Measurements from ENCODE around the gene MS4A4A. TPM values are rescaled to one million over a fixed set of nuclear protein-coding genes. Genes with fewer than 3 reads are reported as not detected.
"Not testable (repeated sequence)": the region's sequence is repeated elsewhere in the genome, so short reads cannot be mapped to it uniquely, and the experiment has no call there.

The MS4A4A gene
- total RNA-seq = not detected

DNA sequence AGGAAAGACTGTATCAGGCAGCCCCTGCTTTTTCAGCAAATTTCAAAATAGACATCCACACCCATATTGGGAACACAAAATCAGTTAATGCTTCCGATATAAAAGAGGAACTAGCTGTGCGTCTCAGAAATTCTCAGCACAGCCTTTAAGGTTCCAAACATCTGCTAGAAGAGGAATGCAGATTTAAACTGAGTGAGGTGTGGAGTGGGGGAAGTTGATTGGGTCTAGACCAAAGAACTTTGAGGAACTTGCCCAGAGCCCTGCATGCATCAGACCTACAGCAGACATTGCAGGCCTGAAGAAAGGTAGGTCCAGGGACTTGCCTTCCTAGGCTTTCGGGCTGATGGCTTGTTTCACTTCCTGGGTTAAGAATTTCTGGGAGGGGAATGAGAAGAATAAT is at the start of gene MS4A4A:
Gene MS4A4A (plus strand): TSS at position 255 of the 400 bp plus-strand sequence. CDS start 10 bp downstream, at position 265.
- DNase-seq = no peak

GRCh38 chr11:60230681-60231080 is 49.8 kb upstream of the MS4A4A start:
- DNase-seq = no peak

DNA sequence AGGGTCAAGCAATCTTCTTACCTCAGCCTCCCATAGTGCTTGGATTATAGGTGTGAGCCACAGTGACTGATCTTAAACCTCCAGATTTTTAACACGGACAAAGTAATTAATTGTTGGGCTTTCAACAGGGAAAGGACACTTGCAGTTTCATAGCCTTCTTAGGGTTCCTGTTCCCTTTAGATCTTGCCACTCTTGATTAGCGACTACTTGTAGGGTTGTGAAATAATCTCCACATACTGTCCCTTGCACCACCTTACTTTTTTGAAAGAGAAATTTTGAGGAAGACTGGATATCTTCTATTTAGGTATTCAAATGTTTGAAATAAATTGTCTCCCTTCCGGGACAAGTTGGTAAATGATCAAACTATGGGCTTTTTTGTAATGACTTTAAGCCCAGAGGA is 45.1 kb upstream of the MS4A4A start:
- DNase-seq = no peak

DNA sequence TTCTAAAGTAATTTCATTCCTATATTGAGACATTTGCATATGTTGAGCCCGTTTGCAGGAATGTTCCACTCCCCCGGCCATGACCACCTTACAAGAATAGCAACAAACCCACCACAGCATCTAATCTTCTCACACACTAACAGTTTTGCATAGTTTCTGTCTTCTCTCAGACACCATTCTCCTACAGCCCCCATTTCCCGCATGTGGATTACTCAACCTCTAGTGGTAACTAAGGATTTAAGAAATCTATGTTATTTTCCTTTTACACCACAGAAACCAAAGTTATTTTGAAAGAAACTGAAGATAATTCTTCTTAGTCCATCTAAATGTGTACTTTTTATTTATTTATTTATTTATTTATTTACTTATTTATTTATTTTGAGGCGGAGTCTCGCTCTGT is 39.8 kb upstream of the MS4A4A start:
- DNase-seq = no peak

- no peak for DNase-seq
Observed at GRCh38 chr11:60241786-60242185, 38.7 kb upstream of the MS4A4A start.

DNA sequence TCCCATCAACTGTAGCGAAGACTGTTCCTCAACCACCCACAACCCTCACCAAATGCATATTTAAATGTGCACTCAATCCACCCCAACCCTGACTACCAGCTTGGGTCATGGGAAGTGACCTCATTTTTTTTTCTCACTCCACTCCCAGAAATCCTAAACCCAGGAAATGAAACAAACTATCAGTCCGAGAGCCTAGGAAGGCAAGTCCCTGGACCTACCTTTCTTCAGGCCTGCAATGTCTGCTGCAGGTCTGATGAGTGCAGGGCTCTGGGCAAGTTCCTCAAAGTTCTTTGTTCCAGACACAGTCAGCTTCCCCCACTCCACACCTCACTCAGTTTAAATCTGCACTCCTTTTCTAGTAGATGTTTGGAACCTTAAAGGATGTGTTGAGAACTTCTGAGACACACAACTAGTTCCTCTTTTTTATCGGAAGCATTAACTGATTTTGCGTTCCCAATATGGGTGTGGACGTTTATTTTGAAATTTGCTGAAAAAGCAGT is 37.7 kb upstream of the MS4A4A start, which contains the start of gene MS4A4E:
Gene MS4A4E (minus strand): TSS at position 398 of the 500 bp plus-strand sequence. CDS start 13,082 bp downstream, outside the sequence.
- DNase-seq = no peak

DNA sequence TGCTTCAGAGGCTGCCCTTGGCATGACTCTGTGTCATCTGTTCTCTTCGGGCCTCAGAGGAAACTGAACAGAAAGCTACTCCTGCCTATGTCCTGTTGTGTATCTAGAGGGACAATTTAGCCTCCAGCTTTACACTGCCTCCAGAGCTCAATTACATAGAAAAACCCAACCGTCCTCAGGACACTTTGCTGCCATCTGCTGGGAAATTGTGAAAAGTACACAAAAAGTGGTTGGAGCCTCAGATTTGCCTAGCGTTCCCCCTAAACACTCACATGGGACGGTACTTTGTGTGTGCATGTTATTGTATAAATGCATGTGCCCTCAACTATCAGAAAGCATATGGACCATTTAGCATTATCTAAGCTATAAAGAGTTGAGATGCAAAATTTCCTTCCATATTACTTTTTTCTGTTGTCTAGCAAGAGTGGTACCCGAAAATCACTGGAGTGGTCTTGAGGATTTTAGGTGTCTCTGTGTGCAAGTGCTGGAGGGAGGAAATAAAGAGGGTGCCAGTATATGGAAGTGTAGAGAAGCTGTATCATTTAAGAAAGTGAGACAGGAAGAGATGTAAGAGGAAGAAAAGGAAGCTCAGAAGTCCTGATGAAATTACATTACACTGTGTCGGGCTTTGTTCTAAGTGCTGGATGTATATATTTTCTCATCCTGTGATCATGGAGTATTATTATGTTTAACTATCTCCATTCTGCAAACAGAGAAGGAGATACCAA is 28.8 kb upstream of the MS4A4A start:
- DNase-seq = no peak

- DNase-seq = no peak
Observed at GRCh38 chr11:60252213-60253108, 28.0 kb upstream of the MS4A4A start.

DNA sequence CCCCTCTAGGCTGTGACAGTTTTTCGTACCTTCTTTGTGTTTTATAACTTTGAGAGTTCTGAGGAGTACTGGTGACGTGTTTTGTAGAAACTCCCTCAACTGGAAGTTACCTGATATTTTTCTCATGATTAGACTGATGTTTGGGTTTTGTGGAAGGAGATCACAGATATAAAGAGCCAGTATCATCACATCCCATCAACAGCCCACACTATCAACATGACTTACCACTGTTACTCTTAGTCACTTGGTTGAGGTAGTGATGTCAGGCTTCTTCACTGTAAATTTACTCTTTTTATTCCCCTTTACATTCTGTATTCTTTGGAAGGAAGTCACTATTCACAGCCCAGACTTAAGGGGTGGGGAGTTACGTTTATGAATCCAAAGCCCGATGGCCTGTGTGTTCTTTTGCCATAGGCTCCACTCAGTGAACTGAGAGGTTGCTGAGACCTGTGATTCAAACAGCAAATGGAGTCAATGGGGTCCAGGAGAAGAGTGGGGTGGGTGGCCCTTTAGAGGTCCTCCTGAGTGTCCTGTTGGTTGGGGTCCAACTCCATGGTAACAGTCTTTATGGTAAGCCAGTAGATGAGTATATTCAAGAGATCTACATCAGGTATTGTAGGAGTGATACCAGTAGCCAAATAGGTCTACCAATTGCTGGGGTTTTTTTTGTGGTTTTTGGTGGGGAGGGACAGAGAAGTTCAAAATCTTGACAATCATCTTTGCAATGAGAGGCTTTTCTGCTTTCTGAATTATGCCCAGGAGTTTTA is 22.3 kb upstream of the MS4A4A start:
- no peak for DNase-seq

DNA sequence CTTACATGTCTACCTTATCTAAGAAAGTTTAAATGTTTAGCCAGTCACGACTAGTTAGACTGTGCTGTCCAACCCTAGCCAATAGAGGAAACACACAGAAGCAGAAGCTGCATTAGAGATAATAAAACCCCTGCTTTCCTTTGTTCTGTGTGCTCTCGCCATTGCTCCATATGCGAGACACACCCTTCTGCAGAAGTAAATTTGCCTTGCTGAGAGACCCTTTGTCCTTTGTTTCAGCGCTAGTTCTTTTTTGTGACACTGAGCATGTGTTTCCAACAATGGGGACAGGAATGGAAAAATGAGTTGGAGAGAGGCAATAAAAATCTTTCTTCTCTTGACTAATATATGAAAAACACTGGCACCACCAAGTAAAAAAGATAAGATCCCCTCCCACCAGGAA is 19.5 kb upstream of the MS4A4A start:
- no peak for DNase-seq

- no peak for DNase-seq
Observed at GRCh38 chr11:60263402-60263801, 17.1 kb upstream of the MS4A4A start.

GRCh38 chr11:60264644-60265043 is 15.8 kb upstream of the MS4A4A start:
- no peak for DNase-seq

DNA sequence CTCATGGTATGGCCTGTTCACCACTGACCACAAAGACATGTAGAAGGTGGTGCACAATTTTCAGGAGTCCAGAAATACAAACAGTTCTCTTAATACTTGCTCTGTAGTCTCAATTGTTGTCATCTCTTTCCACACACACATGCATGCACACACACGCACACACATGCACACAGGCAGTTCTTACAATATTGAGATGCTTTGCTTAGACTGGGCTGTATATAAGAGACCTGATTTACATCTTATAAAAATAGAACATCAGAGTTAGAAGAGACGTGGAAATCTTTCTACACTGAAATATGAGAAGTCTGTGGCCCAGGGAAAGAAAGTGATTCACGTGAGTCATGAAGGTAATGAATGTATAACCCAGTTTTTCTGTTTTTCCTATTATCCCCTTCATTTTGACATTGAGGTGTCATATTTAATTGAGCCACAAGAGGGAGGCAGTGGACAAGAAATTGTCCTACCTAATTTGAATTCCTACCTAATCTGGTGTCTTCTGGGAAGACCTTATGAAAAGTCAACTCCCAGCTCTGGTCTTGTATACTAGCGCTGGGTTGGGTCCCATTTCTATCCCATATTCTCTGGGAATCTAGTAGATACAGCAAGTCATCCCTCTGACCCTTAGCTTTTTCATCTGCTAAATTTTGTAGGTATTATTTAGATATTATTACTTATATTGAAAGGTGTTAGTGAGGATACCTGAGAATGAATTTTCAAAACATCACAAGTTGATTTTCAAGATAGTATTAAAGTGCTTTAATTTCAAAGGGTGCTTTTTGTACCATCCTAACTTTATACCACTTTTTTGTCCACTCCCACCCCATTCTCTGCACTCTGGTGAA is 14.9 kb upstream of the MS4A4A start:
- no peak for DNase-seq

DNA sequence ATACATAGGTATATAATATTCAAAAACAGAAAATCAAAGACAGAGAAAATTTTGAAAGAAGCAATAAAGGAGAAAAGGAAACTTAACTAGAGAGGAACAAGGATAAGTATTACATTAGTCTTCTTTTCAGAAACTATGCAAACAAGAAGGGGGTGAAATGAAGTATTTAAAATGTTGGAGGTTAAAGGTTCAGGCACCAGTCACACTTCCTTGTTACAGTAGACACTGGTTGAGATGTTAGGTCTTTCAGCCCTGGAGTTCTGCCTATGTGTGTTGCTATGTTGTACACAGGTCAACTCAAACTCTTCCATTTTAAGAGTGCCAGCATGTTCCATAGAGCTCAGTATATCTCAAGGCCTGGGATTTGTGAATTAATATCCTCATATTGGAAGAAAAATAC is 6.0 kb upstream of the MS4A4A start:
- no peak for DNase-seq

GRCh38 chr11:60281485-60281884 is 1.0 kb downstream of the MS4A4A start:
- DNase-seq = no peak

GRCh38 chr11:60282286-60282685 is 1.8 kb downstream of the MS4A4A start:
- no peak for DNase-seq

DNA sequence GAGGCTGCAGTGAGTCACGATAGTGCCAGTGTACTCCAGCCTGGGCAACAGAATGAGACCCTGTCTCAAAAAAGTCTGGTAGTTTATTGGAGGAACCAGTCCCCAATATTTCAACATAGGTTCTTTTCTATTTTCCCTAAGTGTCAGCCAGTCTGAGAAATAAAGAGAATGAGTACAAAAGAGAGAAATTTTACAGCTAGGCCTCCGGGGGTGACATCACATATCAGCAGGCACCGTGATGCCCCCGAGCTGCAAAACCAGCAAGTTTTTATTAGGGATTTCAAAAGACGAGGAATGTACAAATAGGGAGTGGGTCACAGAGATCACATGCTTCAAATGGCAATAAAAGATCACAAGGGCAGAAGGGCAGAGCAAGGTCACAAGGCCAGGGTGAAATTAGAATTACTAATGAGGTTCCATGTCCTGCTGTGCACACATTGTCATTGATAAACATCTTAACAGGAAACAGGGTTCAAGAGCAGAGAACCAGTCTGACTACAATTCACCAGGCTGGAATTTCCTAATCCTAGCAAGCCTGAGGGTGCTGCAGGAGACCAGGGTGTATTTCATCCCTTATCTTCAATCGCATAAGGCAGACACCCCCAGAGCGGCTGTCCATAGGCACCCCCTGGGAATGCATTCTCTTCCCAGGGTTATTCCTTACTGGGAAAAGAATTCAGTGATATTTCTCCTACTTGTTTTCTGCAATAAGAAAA is 5.1 kb downstream of the MS4A4A start:
- not testable (repeated sequence) for DNase-seq

DNA sequence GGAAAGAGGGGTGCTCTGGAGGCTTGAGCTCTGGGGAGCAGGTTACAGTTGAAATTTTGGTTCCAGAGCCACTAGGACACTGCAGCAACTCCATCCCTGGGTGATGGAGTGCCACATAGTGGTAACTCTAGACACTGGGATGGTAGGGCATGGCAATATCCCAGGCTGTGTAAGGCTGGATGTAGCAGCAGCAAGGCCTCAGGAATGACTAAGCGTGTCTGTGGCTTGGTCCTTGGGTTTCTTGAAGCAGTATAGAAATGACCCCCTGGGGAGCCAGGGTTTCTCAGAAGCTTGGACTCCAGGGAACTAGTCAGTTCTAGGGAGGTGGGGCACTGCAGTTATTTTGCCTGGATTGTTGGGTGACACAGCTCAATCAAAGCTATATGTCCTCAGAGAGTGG is 8.1 kb downstream of the MS4A4A start:
- DNase-seq = no peak

DNA sequence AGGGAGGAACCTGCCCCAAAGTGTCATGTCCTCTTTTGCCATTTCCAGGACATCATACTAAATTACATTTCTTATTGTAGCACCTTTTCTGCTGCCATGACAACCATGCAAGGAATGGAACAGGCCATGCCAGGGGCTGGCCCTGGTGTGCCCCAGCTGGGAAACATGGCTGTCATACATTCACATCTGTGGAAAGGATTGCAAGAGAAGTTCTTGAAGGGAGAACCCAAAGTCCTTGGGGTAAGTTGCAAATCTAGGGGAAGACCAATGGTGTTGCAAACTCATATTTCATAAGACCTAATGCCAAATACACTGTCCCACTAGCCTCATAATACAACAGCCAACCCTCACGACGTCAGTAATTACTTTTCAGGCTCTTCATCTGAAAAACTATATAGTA is 11.7 kb downstream of the MS4A4A start:
- no peak for DNase-seq

- no peak for DNase-seq
Observed at GRCh38 chr11:60301178-60301577, 20.7 kb downstream of the MS4A4A start.

DNA sequence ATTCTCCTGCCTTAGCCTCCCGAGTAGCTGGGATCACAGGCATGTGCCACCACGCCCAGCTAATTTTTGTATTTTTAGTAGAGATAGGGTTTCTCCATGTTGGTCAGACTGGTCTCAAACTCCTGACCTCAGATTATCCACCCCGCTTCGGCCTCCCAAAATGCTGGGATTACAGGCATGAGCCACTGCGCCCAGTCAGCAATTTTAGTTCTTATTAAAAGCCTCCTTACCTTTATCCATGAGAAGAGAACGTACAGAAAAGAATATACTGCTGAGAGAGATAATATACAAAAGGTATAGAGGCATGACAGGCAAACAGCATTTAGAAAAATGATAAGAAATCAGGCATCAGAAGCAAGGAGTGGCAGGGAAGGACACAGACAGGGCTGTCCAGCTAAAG is 21.4 kb downstream of the MS4A4A start:
- DNase-seq = not testable (repeated sequence)
